K562 (cell line): Measurements from ENCODE around the gene BAIAP3. TPM values are rescaled to one million over a fixed set of nuclear protein-coding genes. Genes with fewer than 3 reads are reported as not detected.

Experiments used
- ARID1B ChIP-seq: fragments of 450-650 bp; IDR thresholded peaks from 2 replicates; pipeline ENCODE4 v1.6.1; 2016; ENCODE audit warnings: antibody characterized with exemption, mild to moderate bottlenecking, inconsistent platforms
- CEBPG ChIP-seq, 3 experiments: fragments of 200-800 bp in 1 of 3; sonication (Bioruptor generic) in 1 of 3; sonication (generic) in 1 of 3; formaldehyde crosslinking in 1 of 3; IDR thresholded peaks in 2 of 3; conservative IDR thresholded peaks in 1 of 3; 2 replicates each; pipeline versions ENCODE4 v1.6.1 to v1.8.0; 2016 to 2022; ENCODE audit warnings: missing compliant biosample characterization in 2 of 3, missing genetic modification characterization in 2 of 3, mild to moderate bottlenecking in 1 of 3, missing genetic modification reagents in 1 of 3
- EGR1 ChIP-seq: fragments of 450-650 bp; conservative IDR thresholded peaks from 2 replicates; pipeline ENCODE4 v1.6.1; 2017; ENCODE audit warnings: mild to moderate bottlenecking
- EHMT2 ChIP-seq: fragments of 450-650 bp; IDR thresholded peaks from 2 replicates; pipeline ENCODE4 v1.6.1; 2018; ENCODE audit warnings: antibody characterized with exemption
- FOXM1 ChIP-seq, 2 experiments: fragments of 450-650 bp in 1 of 2; sonication (generic) in 1 of 2; formaldehyde crosslinking in 1 of 2; IDR thresholded peaks; 2 replicates each; pipeline versions ENCODE4 v1.6.1 to v1.9.0; 2017 to 2022; ENCODE audit warnings: low read depth in 2 of 2, mild to moderate bottlenecking in 2 of 2, missing genetic modification reagents in 1 of 2, moderate library complexity in 1 of 2
- GATAD2B ChIP-seq: fragments of 450-650 bp; IDR thresholded peaks from 2 replicates; pipeline ENCODE4 v1.6.1; 2017; ENCODE audit warnings: mild to moderate bottlenecking, borderline replicate concordance
- GTF2E2 ChIP-seq: fragments of 200-800 bp; sonication (Bioruptor generic); IDR thresholded peaks from 2 replicates; pipeline ENCODE4 v1.6.1; 2016; ENCODE audit warnings: missing genetic modification characterization, missing compliant biosample characterization
- HDAC1 ChIP-seq, 2 experiments: fragments of 450-650 bp; IDR thresholded peaks; 2 replicates each; pipeline ENCODE4 v1.6.1; 2016 to 2017; ENCODE audit warnings: inconsistent platforms in 1 of 2, mild to moderate bottlenecking in 1 of 2, moderate library complexity in 1 of 2
- HES1 ChIP-seq: fragments of 450-650 bp; IDR thresholded peaks from 2 replicates; pipeline ENCODE4 v1.6.1; 2016; ENCODE audit warnings: low read depth, mild to moderate bottlenecking, moderate library complexity
- IRF1 ChIP-seq: sonication (generic); formaldehyde crosslinking; IDR thresholded peaks from 2 replicates; pipeline ENCODE4 v1.8.0; 2022; ENCODE audit warnings: missing genetic modification reagents, mild to moderate bottlenecking, borderline replicate concordance
- KDM4B ChIP-seq, 2 experiments: fragments of 450-650 bp in 1 of 2; sonication (generic) in 1 of 2; IDR thresholded peaks; 2 replicates each; pipeline ENCODE4 v1.6.1; 2016 to 2017; ENCODE audit warnings: borderline replicate concordance in 2 of 2, antibody characterized with exemption in 1 of 2, low read depth in 1 of 2, mild to moderate bottlenecking in 1 of 2
- KHSRP ChIP-seq: fragments of 450-650 bp; IDR thresholded peaks from 2 replicates; pipeline ENCODE4 v1.6.1; 2017
- NCOA4 ChIP-seq: fragments of 450-650 bp; IDR thresholded peaks from 2 replicates; pipeline ENCODE4 v1.6.1; 2018; ENCODE audit warnings: mild to moderate bottlenecking; ENCODE audit not compliant: partially characterized antibody
- NFRKB ChIP-seq: fragments of 450-650 bp; IDR thresholded peaks from 2 replicates; pipeline ENCODE4 v1.6.1; 2016; ENCODE audit warnings: low read depth
- PHF8 ChIP-seq: fragments of 200-600 bp; sonication (generic); IDR thresholded peaks from 2 replicates; pipeline ENCODE4 v1.6.1; 2012; ENCODE audit warnings: mixed run types, mild to moderate bottlenecking, inconsistent platforms, low read length, moderate library complexity, borderline replicate concordance
- POLR2A ChIP-seq: fragments of 450-650 bp; conservative IDR thresholded peaks from 2 replicates; pipeline ENCODE4 v1.6.1; 2016
- RBM22 ChIP-seq: fragments of 200-400 bp; formaldehyde crosslinking; IDR thresholded peaks from 2 replicates; pipeline ENCODE4 v1.6.1; 2018; ENCODE audit warnings: low read length, low read depth; ENCODE audit not compliant: poor library complexity, severe bottlenecking
- SMARCB1 ChIP-seq: IDR thresholded peaks from 2 replicates; pipeline ENCODE4 v1.6.1; 2011; ENCODE audit warnings: improper control_type of control experiment, low read depth; ENCODE audit not compliant: insufficient read length
- SNIP1 ChIP-seq: fragments of 450-650 bp; IDR thresholded peaks from 2 replicates; pipeline ENCODE4 v1.7.1; 2017; ENCODE audit warnings: low read depth, mild to moderate bottlenecking
- TAF1 ChIP-seq: IDR thresholded peaks from 2 replicates; pipeline ENCODE4 v1.6.1; 2011; ENCODE audit warnings: mild to moderate bottlenecking, low read length, moderate library complexity; ENCODE audit not compliant: insufficient read depth, control insufficient read depth, severe bottlenecking; ENCODE audit errors: extremely low read depth
- TCF7 ChIP-seq: sonication (generic); IDR thresholded peaks from 2 replicates; pipeline ENCODE4 v1.6.1; 2016; ENCODE audit warnings: antibody characterized with exemption, borderline replicate concordance
- YBX1 ChIP-seq: fragments of 450-650 bp; IDR thresholded peaks from 2 replicates; pipeline ENCODE4 v1.7.1; 2016; ENCODE audit warnings: mild to moderate bottlenecking
- ZC3H11A ChIP-seq: IDR thresholded peaks from 2 replicates; pipeline ENCODE4 v1.6.1; 2012; ENCODE audit warnings: low read depth, low read length, improper control_type of control experiment
- ZNF124 ChIP-seq: sonication (generic); formaldehyde crosslinking; IDR thresholded peaks from 2 replicates; pipeline ENCODE4 v1.8.1; 2022; ENCODE audit warnings: missing genetic modification reagents
- ZNF644 ChIP-seq: fragments of 200-800 bp; sonication (Bioruptor generic); IDR thresholded peaks from 2 replicates; pipeline ENCODE4 v1.6.1; 2016; ENCODE audit warnings: low read depth, missing genetic modification characterization, missing compliant biosample characterization
- ZNF764 ChIP-seq: fragments of 250-450 bp; sonication (Bioruptor Pico); IDR thresholded peaks from 2 replicates; pipeline ENCODE4 v1.4.0; 2020; ENCODE audit warnings: low read depth, mild to moderate bottlenecking, moderate library complexity
- polyA plus RNA-seq, 8 experiments: library from polyadenylated mRNA; depleted of rRNA in 4 of 8; stranded (reverse) in 5 of 8; unstranded in 3 of 8; fragments of >200 nt; fragmentation: Nextera tagmentation in 2 of 8; fragmentation: Illumina TruSeq in 1 of 8; extraction: Ambion mirVana in 2 of 8; extraction: Trizol in 1 of 8; gene quantifications; 2 replicates each; pipeline versions ENCODE4 v1.2.1 to v1.2.3, GENCODE V29; 2011 to 2014; ENCODE audit warnings: inconsistent platforms in 1 of 8, missing spikeins in 1 of 8
- total RNA-seq, 7 experiments: library from RNA; depleted of rRNA in 6 of 7; stranded (reverse); fragments of >200 nt in 6 of 7; fragmentation: Illumina TruSeq in 2 of 7; extraction: Trizol in 2 of 7; gene quantifications; 2 replicates each; pipeline versions ENCODE4 v1.2.1 to v1.2.3, GENCODE V29; 2011 to 2021; ENCODE audit warnings: low replicate concordance in 1 of 7

Gene BAIAP3
- total and polyA plus RNA-seq, 9 of the 15 experiments (the other 6 are each of a cell fraction or from before 2014, with no cell fraction given): 0.03 to 4.5 (median 0.57) TPM; not detected in 1

- TF ChIP-seq GTF2E2 (tag) (peak; percentile 69; the same call in 1 of the 2 replicates), YBX1 (no peak), HDAC1 (IDR thresholded peaks at IDR 0.05) (peak in 1 of 2 experiments; percentile 15; a peak in 1 of 4 replicates), RBM22 (peak; percentile 88), CEBPG (CRISPR knock-in tag; IDR thresholded peaks at IDR 0.05) (no peak), CEBPG (tag; conservative IDR thresholded peaks at IDR 0.05 in 1 of 2, IDR thresholded peaks at IDR 0.05 in 1 of 2) (no peak), ZNF764 (CRISPR knock-in tag) (no peak), SNIP1 (no peak), TCF7 (peak; percentile 11; the same call in 1 of the 2 replicates), ARID1B (no peak), GATAD2B (0 out of 2 replicates have a peak, but pooled peaks have one; percentile 31), NFRKB (peak; percentile 85), NCOA4 (no peak), ZC3H11A (no peak), FOXM1 (IDR thresholded peaks at IDR 0.05; ENCODE audit: low read depth) (no peak), FOXM1 (CRISPR knock-in tag; IDR thresholded peaks at IDR 0.05; ENCODE audit: low read depth) (no peak), ZNF124 (CRISPR knock-in tag) (peak; percentile 73; the same call in 1 of the 2 replicates), ZNF644 (no peak), POLR2A (peak; percentile 87), KHSRP (no peak), EHMT2 (no peak), PHF8 (peak; percentile 85; the same call in 1 of the 2 replicates), TAF1 (peak; percentile 47), SMARCB1 (no peak), EGR1 (0 out of 2 replicates have a peak, but pooled peaks have one; percentile 12), KDM4B (IDR thresholded peaks at IDR 0.05; ENCODE audit: borderline replicate concordance in 2 of 2, low read depth in 1 of 2) (no peak), IRF1 (no peak), HES1 (peak; percentile 74)
These were observed 46.0 kb downstream of the BAIAP3 start (continued) for GRCh38 chr16:1379304-1380076.
